ENCODE measurements around the gene HYAL4.

The HYAL4 gene

GRCh38 chr7:123844712-123845219, at the start of gene HYAL4:
Gene HYAL4 (plus strand): TSS chr7:123845169. CDS start chr7:123868274, 23,105 bp downstream.
- Histone ChIP-seq H3K27me3 (ENCODE audit: low read depth, low read length) (no peaks in the 10 kb centered on the region), H3K27ac (ENCODE audit: low read length) (no peak within 1 kb of the TSS), H3K4me3 (ENCODE audit: low read depth in 1 of 2, low read length in 2 of 2) (no peak within 1 kb of the TSS), H3K4me1 (ENCODE audit: control insufficient read depth in 1 of 2, insufficient read depth in 2 of 2, low read length in 2 of 2) (no peaks in the 10 kb centered on the region), H3K36me3 (ENCODE audit: control insufficient read depth in 1 of 2, insufficient read depth in 2 of 2, low read length in 2 of 2) (no peaks in the 10 kb centered on the region), H3K9me3 (ENCODE audit: control insufficient read depth in 1 of 2, low read length in 2 of 2) (no peaks in the 10 kb centered on the region)

GRCh38 chr7:123795917-123796316, 49.1 kb upstream of the HYAL4 start:
- Histone ChIP-seq H3K27me3 (ENCODE audit: low read depth, low read length) (no peaks in the 10 kb centered on the region), H3K4me1 (ENCODE audit: control insufficient read depth in 1 of 2, insufficient read depth in 2 of 2, low read length in 2 of 2) (no peaks in the 10 kb centered on the region), H3K4me3 (ENCODE audit: low read depth in 1 of 2, low read length in 2 of 2) (no peak overlapping the region), H3K27ac (ENCODE audit: low read length) (no peak overlapping the region), H3K36me3 (ENCODE audit: control insufficient read depth in 1 of 2, insufficient read depth in 2 of 2, low read length in 2 of 2) (no peaks in the 10 kb centered on the region), H3K9me3 (ENCODE audit: control insufficient read depth in 1 of 2, low read length in 2 of 2) (no peaks in the 10 kb centered on the region)

- H3K27ac ChIP-seq (ENCODE audit: low read length), result no peak overlapping the region
- no peaks in the 10 kb centered on the region for H3K9me3 ChIP-seq (ENCODE audit: control insufficient read depth in 1 of 2, low read length in 2 of 2)
- no peaks in the 10 kb centered on the region for H3K36me3 ChIP-seq (ENCODE audit: control insufficient read depth in 1 of 2, insufficient read depth in 2 of 2, low read length in 2 of 2)
- H3K4me3 ChIP-seq (ENCODE audit: low read depth in 1 of 2, low read length in 2 of 2), result no peak overlapping the region
- H3K4me1 ChIP-seq (ENCODE audit: control insufficient read depth in 1 of 2, insufficient read depth in 2 of 2, low read length in 2 of 2), result no peaks in the 10 kb centered on the region
- no peaks in the 10 kb centered on the region for H3K27me3 ChIP-seq (ENCODE audit: low read depth, low read length)
Observed at GRCh38 chr7:123796568-123796967, 48.4 kb upstream of the HYAL4 start.

- Histone ChIP-seq H3K4me1 (ENCODE audit: control insufficient read depth in 1 of 2, insufficient read depth in 2 of 2, low read length in 2 of 2) (no peaks in the 10 kb centered on the region), H3K27ac (ENCODE audit: low read length) (no peak overlapping the region), H3K4me3 (ENCODE audit: low read depth in 1 of 2, low read length in 2 of 2) (peak overlapping the region in 1 of 2 donors; percentile 26), H3K27me3 (ENCODE audit: low read depth, low read length) (no peaks in the 10 kb centered on the region), H3K9me3 (ENCODE audit: control insufficient read depth in 1 of 2, low read length in 2 of 2) (no peaks in the 10 kb centered on the region), H3K36me3 (ENCODE audit: control insufficient read depth in 1 of 2, insufficient read depth in 2 of 2, low read length in 2 of 2) (no peaks in the 10 kb centered on the region)
Observed at GRCh38 chr7:123797673-123798531, 47.1 kb upstream of the HYAL4 start.

- Histone ChIP-seq H3K27me3 (ENCODE audit: low read depth, low read length) (no peaks in the 10 kb centered on the region), H3K27ac (ENCODE audit: low read length) (no peak overlapping the region), H3K9me3 (ENCODE audit: control insufficient read depth in 1 of 2, low read length in 2 of 2) (no peaks in the 10 kb centered on the region), H3K4me3 (ENCODE audit: low read depth in 1 of 2, low read length in 2 of 2) (peak overlapping the region in 1 of 2 donors; percentile 26), H3K4me1 (ENCODE audit: control insufficient read depth in 1 of 2, insufficient read depth in 2 of 2, low read length in 2 of 2) (no peaks in the 10 kb centered on the region), H3K36me3 (ENCODE audit: control insufficient read depth in 1 of 2, insufficient read depth in 2 of 2, low read length in 2 of 2) (no peaks in the 10 kb centered on the region)
Observed at GRCh38 chr7:123798532-123799188, 46.3 kb upstream of the HYAL4 start.

GRCh38 chr7:123802249-123802648, 42.7 kb upstream of the HYAL4 start:
- H3K4me1 ChIP-seq (ENCODE audit: control insufficient read depth in 1 of 2, insufficient read depth in 2 of 2, low read length in 2 of 2), result no peaks in the 10 kb centered on the region
- no peak overlapping the region for H3K27ac ChIP-seq (ENCODE audit: low read length)
- H3K27me3 ChIP-seq (ENCODE audit: low read depth, low read length), result no peaks in the 10 kb centered on the region
- no peaks in the 10 kb centered on the region for H3K36me3 ChIP-seq (ENCODE audit: control insufficient read depth in 1 of 2, insufficient read depth in 2 of 2, low read length in 2 of 2)
- no peak overlapping the region for H3K4me3 ChIP-seq (ENCODE audit: low read depth in 1 of 2, low read length in 2 of 2)
- no peaks in the 10 kb centered on the region for H3K9me3 ChIP-seq (ENCODE audit: control insufficient read depth in 1 of 2, low read length in 2 of 2)

- H3K36me3 ChIP-seq (ENCODE audit: control insufficient read depth in 1 of 2, insufficient read depth in 2 of 2, low read length in 2 of 2), result no peaks in the 10 kb centered on the region
- H3K9me3 ChIP-seq (ENCODE audit: control insufficient read depth in 1 of 2, low read length in 2 of 2), result peaks cover 0 to 12% of the 10 kb centered on the region in 2 donors
- no peaks in the 10 kb centered on the region for H3K27me3 ChIP-seq (ENCODE audit: low read depth, low read length)
- no peak overlapping the region for H3K4me3 ChIP-seq (ENCODE audit: low read depth in 1 of 2, low read length in 2 of 2)
- no peak overlapping the region for H3K27ac ChIP-seq (ENCODE audit: low read length)
- no peaks in the 10 kb centered on the region for H3K4me1 ChIP-seq (ENCODE audit: control insufficient read depth in 1 of 2, insufficient read depth in 2 of 2, low read length in 2 of 2)
Observed at GRCh38 chr7:123805287-123805686, 39.7 kb upstream of the HYAL4 start.

- Histone ChIP-seq H3K9me3 (ENCODE audit: control insufficient read depth in 1 of 2, low read length in 2 of 2) (peaks cover 0 to 12% of the 10 kb centered on the region in 2 donors), H3K4me1 (ENCODE audit: control insufficient read depth in 1 of 2, insufficient read depth in 2 of 2, low read length in 2 of 2) (no peaks in the 10 kb centered on the region), H3K27me3 (ENCODE audit: low read depth, low read length) (no peaks in the 10 kb centered on the region), H3K36me3 (ENCODE audit: control insufficient read depth in 1 of 2, insufficient read depth in 2 of 2, low read length in 2 of 2) (no peaks in the 10 kb centered on the region), H3K27ac (ENCODE audit: low read length) (no peak overlapping the region), H3K4me3 (ENCODE audit: low read depth in 1 of 2, low read length in 2 of 2) (no peak overlapping the region)
Observed at GRCh38 chr7:123809471-123809870, 35.5 kb upstream of the HYAL4 start.

- Histone ChIP-seq H3K4me3 (ENCODE audit: low read depth in 1 of 2, low read length in 2 of 2) (no peak overlapping the region), H3K4me1 (ENCODE audit: control insufficient read depth in 1 of 2, insufficient read depth in 2 of 2, low read length in 2 of 2) (no peaks in the 10 kb centered on the region), H3K27ac (ENCODE audit: low read length) (no peak overlapping the region), H3K27me3 (ENCODE audit: low read depth, low read length) (no peaks in the 10 kb centered on the region), H3K9me3 (ENCODE audit: control insufficient read depth in 1 of 2, low read length in 2 of 2) (peaks cover 0 to 12% of the 10 kb centered on the region in 2 donors), H3K36me3 (ENCODE audit: control insufficient read depth in 1 of 2, insufficient read depth in 2 of 2, low read length in 2 of 2) (no peaks in the 10 kb centered on the region)
Observed at GRCh38 chr7:123811056-123811455, 33.9 kb upstream of the HYAL4 start.

- no peak overlapping the region for H3K27ac ChIP-seq (ENCODE audit: low read length)
Observed at GRCh38 chr7:123816916-123817315, 28.1 kb upstream of the HYAL4 start.

GRCh38 chr7:123819001-123819400, 26.0 kb upstream of the HYAL4 start:
- H3K27me3 ChIP-seq (ENCODE audit: low read depth, low read length), result no peaks in the 10 kb centered on the region
- H3K9me3 ChIP-seq (ENCODE audit: control insufficient read depth in 1 of 2, low read length in 2 of 2), result no peaks in the 10 kb centered on the region
- H3K4me3 ChIP-seq (ENCODE audit: low read depth in 1 of 2, low read length in 2 of 2), result no peak overlapping the region

More at GRCh38 chr7:123816916-123817315, 28.1 kb upstream of the HYAL4 start:
- no peaks in the 10 kb centered on the region for H3K4me1 ChIP-seq (ENCODE audit: control insufficient read depth in 1 of 2, insufficient read depth in 2 of 2, low read length in 2 of 2)
- H3K36me3 ChIP-seq (ENCODE audit: control insufficient read depth in 1 of 2, insufficient read depth in 2 of 2, low read length in 2 of 2), result no peaks in the 10 kb centered on the region
- no peaks in the 10 kb centered on the region for H3K27me3 ChIP-seq (ENCODE audit: low read depth, low read length)
- H3K4me3 ChIP-seq (ENCODE audit: low read depth in 1 of 2, low read length in 2 of 2), result no peak overlapping the region
- H3K9me3 ChIP-seq (ENCODE audit: control insufficient read depth in 1 of 2, low read length in 2 of 2), result no peaks in the 10 kb centered on the region

More at GRCh38 chr7:123819001-123819400, 26.0 kb upstream of the HYAL4 start:
- H3K36me3 ChIP-seq (ENCODE audit: control insufficient read depth in 1 of 2, insufficient read depth in 2 of 2, low read length in 2 of 2), result no peaks in the 10 kb centered on the region
- H3K4me1 ChIP-seq (ENCODE audit: control insufficient read depth in 1 of 2, insufficient read depth in 2 of 2, low read length in 2 of 2), result no peaks in the 10 kb centered on the region
- no peak overlapping the region for H3K27ac ChIP-seq (ENCODE audit: low read length)
